ENCODE data around the gene RPL10A. TPM values are rescaled to one million over a fixed set of nuclear protein-coding genes. Genes with fewer than 3 reads are reported as not detected.

Gene RPL10A
- total RNA-seq, 1 donor from 2014 or later: 1,537 TPM

- DNase-seq: no peak
Measured at GRCh38 chr6:35476004-35476403, 7.8 kb downstream of the RPL10A start.

DNA sequence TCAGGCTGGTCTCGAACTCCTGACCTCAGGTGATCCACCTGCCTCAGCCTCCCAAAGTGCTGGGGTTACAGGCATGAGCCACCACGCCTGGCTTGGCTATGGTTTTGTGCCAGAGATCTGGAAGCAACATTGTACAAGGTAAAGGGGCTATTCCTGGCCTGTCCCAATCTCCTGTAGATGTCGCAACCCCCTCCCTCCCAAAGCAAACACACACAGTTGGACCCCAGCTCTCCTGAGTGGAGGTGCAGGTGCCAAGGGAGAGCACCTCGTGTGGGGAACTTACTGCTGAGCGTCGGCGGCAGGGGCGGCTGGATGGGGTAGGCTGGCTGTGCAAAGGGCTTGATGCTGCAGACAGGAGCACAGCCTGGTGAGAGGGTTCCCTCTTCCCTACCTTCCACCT lies 8.8 kb downstream of the RPL10A start:
- DNase-seq: no peak

GRCh38 chr6:35477551-35478179 lies 9.5 kb downstream of the RPL10A start:
- no peak for DNase-seq

- DNase-seq: no peak
Measured at GRCh38 chr6:35478259-35478658, 10.1 kb downstream of the RPL10A start.

- DNase-seq: no peak
Measured at GRCh38 chr6:35480176-35480575, 12.0 kb downstream of the RPL10A start.

GRCh38 chr6:35481226-35481625 lies 13.0 kb downstream of the RPL10A start:
- no peak for DNase-seq

DNA sequence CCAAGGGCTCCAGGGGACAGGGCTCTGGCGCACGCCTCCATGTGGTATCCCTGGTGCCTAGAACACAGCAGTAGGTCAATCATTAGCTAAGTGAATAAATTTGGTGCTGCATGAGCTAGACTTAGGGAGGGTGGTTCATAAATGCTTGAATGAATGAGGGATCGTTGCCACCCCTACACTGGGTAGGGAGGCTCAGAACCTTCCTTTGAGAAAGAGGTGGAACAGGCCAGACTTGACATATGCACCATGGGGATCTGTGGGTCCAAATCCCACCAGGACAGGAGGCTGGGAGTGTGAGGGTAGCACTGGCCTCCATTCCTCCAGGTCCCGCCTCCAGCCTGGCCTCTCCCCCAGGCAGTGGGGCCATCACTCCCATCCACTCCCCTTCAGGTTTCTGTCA lies 14.9 kb downstream of the RPL10A start:
- DNase-seq: no peak

DNA sequence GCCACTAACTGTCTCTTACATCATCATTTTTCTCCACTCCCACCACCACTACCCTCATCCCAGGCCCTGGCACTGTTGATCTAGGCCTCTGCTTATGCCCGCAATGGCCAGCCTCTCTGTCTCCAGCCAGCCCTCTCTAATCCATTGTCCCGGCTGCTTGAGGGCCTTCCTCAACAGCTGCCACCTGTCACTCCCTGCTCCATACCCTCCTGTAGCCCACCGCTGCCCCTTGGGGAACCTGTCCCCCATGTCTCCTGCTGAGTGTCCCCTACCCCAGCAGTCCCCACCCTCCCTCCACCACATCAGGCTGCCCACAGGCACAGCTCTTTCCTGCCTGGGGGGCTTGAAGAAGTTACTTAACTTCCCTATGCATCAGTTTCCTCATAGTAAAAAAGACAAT lies 15.3 kb downstream of the RPL10A start:
- no peak for DNase-seq

DNA sequence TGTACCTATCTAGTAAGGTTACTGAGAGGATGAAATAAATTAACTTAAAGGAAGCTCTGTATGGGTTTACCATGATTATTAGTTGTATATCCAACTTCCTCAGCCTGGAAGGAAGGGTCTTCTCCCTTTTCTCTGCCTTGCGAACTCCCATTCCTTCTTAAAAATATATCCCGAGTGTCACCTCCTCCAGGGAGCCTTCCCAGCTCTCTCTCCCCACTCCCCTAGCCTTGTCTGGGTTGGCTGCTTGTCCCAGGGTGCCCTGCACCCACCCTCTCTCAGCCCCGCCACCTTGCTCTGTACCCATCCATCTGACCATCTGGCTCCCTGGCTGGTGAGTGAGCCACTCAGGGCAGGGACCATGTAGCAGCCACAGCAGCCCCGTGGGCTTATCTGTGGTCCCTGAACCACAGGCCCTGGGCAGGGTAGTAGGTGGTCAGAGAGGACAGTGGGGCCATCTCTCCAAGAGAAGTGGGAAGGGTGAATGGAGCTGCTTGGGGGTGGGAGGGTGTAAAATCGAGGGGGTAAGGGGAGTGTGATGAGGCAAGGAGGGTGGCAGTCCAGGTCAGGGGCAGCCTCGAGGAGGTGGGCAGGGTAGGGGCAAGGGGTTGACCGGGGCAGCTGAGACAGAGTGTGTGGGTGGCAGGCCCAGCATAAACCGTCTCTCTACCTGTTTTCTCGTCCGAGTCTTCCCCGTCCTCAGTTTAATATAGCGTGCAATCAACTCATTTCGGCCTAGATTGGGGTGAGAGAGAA lies 15.9 kb downstream of the RPL10A start:
- DNase-seq: no peak

DNA sequence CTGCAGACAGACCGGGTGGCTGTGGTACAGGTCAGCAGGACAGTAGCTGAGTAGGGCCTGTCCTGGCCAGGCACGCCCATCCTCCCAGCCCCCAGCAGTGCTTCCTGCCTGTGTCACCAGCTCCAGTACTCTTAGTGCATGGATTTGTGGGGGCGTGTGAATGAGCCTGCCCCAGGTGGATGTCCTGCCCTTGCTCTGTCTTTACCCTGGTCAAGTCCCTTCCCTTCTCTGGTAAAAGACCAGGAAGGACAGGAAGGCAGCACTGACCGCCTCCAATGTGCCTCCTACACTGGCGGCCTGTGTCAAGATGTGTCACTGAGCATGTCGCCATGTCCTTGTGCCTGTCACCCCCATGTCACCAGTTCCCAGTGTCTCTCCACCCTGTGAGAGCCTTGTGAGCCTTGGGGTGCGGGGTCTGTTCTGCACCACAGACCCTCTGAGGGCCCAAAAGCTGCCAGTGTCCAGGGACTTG lies 16.8 kb downstream of the RPL10A start:
- DNase-seq: no peak

DNA sequence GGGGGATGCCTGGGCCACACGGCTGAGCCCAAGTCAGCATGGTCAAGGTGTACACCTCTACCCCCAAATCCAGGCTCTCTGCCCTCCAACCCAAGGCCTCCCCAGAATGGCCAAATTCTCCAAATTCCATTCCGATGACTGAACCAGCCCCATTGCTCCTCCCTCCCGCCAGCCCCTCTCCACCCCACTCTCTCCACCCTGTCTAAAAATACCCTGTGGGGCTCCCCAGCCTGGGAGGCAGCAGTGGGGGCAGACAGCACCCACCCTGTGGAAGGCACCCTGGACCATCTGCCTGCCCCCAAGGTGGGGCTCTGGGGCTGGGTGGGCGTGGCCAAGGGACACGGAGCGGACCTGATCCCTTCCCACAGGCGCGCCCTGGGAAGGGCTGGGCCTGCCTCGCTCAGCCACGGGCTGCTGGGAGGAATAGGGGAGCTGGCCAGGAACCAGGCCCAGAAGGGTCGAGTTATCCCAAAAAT lies 17.2 kb downstream of the RPL10A start:
- DNase-seq: no peak

GRCh38 chr6:35486005-35486925 lies 18.1 kb downstream of the RPL10A start:
- no peak for DNase-seq

- DNase-seq: no peak
Measured at GRCh38 chr6:35487658-35488516, 19.7 kb downstream of the RPL10A start.

GRCh38 chr6:35488517-35488862 lies 20.3 kb downstream of the RPL10A start:
- no peak for DNase-seq

- DNase-seq: no peak
Measured at GRCh38 chr6:35489066-35489465, 20.9 kb downstream of the RPL10A start.

DNA sequence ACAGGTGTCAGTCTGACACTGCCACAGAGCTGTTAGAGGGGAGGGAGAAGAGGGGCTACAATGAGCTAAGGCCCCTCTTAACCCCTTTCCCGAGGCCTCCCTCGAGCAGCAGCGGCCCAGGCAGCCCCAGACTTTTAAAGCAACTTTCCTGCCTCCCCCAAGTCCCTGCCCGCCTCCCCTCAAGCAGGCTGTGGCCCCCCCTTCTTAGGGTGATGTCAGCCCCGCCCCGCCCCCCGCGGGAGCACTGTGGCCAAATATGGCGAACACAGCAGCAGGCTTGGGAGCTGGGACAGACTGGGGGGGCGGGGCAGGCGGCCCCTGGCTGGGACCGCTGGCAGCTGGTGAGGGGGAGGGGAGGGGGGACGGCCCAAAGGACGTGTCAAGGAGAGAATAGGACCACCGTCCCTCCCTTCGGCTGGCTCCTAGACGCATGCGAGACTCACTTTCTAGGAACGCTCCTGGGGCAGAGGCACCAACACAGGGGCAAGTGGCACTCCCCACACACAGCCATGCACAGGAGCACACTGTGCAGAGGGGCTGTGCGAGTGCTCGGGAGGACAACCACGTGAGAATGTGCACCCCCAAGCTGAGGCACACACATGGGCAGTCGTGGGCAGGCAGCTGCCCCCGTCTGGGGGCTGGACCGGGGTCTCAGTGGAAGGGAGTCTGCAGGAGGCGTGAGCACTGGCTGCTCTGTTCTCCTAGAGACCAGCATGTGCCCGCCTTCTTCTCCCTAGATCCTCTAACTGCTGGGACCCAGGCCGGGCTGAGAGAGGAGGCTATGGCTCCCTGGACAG lies 22.0 kb downstream of the RPL10A start:
- DNase-seq: no peak

DNA sequence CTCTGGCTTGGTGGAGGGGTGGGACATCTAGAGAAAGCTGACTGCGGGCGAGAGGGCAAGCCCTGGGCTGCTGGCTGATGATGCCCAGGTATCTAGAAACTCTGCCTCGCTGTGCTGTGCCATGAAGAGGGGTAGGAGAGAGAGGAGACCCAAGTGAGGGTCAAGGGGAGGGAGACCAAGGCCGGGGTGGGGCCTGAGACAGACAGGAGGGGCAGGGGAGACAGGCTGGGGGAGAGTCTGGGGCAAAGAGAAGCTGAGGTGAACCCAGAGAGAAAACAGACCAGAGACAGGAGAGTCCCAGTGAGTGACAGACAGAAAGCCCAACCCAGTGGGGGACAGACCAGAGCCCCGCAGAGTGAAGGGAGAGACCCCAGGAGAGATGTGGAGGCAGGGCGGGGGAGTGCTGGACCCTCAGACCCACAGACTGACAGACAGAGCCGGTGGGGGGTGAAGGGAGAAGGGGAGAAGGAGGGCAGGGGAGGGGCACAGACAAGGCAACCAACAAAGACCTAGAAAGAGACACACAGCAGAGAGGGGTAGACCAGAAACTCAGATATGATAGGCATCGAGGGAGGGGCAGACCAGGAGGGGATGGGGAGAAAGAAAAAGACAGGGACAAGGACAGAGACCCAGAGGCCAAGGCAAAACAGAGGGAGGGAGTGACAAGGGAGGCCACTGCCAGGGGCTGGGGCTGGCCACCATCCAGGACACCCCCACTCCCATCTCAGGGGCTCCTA lies 22.8 kb downstream of the RPL10A start:
- DNase-seq: no peak

DNA sequence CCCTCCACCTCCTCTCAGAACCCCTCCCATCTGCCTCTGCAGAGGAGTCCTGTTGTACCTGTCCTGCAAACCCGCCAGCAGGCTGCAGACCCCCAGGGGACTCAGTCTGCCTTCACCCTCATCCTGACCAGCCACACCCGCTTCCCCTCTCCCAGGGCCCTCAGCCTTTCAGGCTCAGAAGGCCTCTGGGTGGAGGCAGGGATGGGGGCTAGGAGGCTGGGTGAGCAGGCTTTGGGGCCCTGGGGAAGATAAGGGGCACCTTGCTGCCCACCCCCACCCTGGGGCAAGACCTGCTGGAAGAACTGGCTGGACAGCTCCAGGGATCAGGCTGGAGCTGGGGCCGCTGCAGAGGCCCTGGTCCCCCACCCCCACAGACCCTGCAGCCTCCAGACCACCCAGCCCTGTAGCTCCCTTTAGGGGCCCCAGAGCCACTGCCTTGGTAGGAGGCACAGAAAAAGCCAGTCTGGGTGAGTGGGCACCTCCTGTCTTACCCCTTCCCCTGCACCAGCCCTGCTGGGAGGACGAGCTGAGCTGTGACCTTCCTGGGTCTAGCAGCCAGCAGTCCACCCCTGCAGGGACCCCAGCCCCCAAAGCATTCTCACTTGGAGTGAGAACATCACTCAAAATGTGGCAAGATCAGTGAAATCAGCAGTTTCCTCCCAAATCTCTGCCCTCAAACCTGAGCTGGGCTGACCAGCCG lies 23.5 kb downstream of the RPL10A start:
- no peak for DNase-seq

- DNase-seq: no peak
Measured at GRCh38 chr6:35492258-35492973, 24.2 kb downstream of the RPL10A start.

Data from occipital lobe (tissue), 2 donors.